H1 (cell line): ENCODE measurements around the gene GTF2IRD1. TPM values are rescaled to one million over a fixed set of nuclear protein-coding genes. Genes with fewer than 3 reads are reported as not detected.

ENCODE experiments used
- CTCF ChIA-PET: fragments of 300-600 bp; sonication (Branson Sonifier 250); formaldehyde crosslinking; loops from one replicate; lab custom pipeline; 2021; ENCODE audit not compliant: partially characterized antibody; lab: Charles Lee
- POLR2A ChIA-PET: fragments of 300-600 bp; sonication (Branson Sonifier 250); formaldehyde crosslinking; loops from one replicate; lab custom pipeline; 2021; ENCODE audit warnings: inconsistent platforms; ENCODE audit not compliant: partially characterized antibody; lab: Charles Lee
- DNase-seq, 2 experiments: peaks; one replicate each; pipeline versions ENCODE4 v3.0.0 to v3.0.0-alpha.2; 2010 to 2022; ENCODE audit warnings: low spot score in 2 of 2, low read depth in 1 of 2, mixed read lengths in 1 of 2
- FAIRE-seq: peaks from 2 replicates; lab custom pipeline; 2011; peaks lifted over from hg19 to GRCh38; lab: Jason Lieb, UNC
- H2AFZ ChIP-seq: 2 replicates; pipeline ENCODE4 v1.8.1; 2012; ENCODE audit warnings: low read length, inconsistent platforms
- H2AK5ac ChIP-seq: 2 replicates; pipeline ENCODE4 v1.6.1; 2013; ENCODE audit warnings: low read depth, low read length
- H2BK120ac ChIP-seq: replicated peaks from 2 replicates; pipeline ENCODE3; 2013; ENCODE audit warnings: low read depth, low read length, inconsistent platforms
- H2BK12ac ChIP-seq: 2 replicates; pipeline ENCODE4 v1.6.1; 2013; ENCODE audit warnings: low read depth, low read length
- H2BK15ac ChIP-seq: 2 replicates; pipeline ENCODE4 v1.6.1; 2013; ENCODE audit warnings: low read length
- H2BK20ac ChIP-seq: 2 replicates; pipeline ENCODE4 v1.6.1; 2013; ENCODE audit warnings: low read length
- H2BK5ac ChIP-seq: 2 replicates; pipeline ENCODE4 v1.6.1; 2013; ENCODE audit warnings: low read depth, low read length
- H3K14ac ChIP-seq: 2 replicates; pipeline ENCODE4 v1.6.1; 2013; ENCODE audit warnings: inconsistent platforms; ENCODE audit not compliant: insufficient read length
- H3K18ac ChIP-seq: 2 replicates; pipeline ENCODE4 v1.6.1; 2013; ENCODE audit warnings: low read length; ENCODE audit errors: extremely low read depth
- H3K23ac ChIP-seq: 2 replicates; pipeline ENCODE4 v1.6.1; 2013; ENCODE audit warnings: inconsistent platforms; ENCODE audit not compliant: insufficient read length
- H3K23me2 ChIP-seq: 2 replicates; pipeline ENCODE4 v1.6.1; 2013; ENCODE audit warnings: low read depth, low read length
- H3K27ac ChIP-seq: 2 replicates; pipeline ENCODE4 v1.6.1; 2011; ENCODE audit warnings: low read depth, low read length, inconsistent platforms
- H3K27me3 ChIP-seq, 4 experiments: replicated peaks in 1 of 4; 1 replicate in 1 of 4; 2 replicates in 3 of 4; pipeline versions ENCODE4 v1.6.1 to v1.8.1; 2011 to 2013; ENCODE audit warnings: low read length in 3 of 4, mild to moderate bottlenecking in 3 of 4, inconsistent platforms in 2 of 4, mixed read lengths in 2 of 4, moderate library complexity in 1 of 4; ENCODE audit not compliant: control insufficient read depth in 3 of 4, insufficient read depth in 3 of 4; ENCODE audit errors: extremely low read depth in 1 of 4
- H3K36me3 ChIP-seq, 4 experiments: 2 replicates each; pipeline versions ENCODE4 v1.6.1 to v1.8.1; 2011 to 2013; ENCODE audit warnings: mild to moderate bottlenecking in 4 of 4, low read length in 3 of 4, moderate library complexity in 2 of 4, control low read depth in 1 of 4, inconsistent platforms in 1 of 4; ENCODE audit not compliant: insufficient read depth in 4 of 4, control insufficient read depth in 2 of 4
- H3K4ac ChIP-seq: replicated peaks from 2 replicates; pipeline ENCODE3; 2013; ENCODE audit warnings: low read length, low read depth, mixed read lengths, inconsistent platforms; ENCODE audit not compliant: insufficient read length
- H3K4me1 ChIP-seq, 4 experiments: replicated peaks in 1 of 4; 1 replicate in 1 of 4; 2 replicates in 3 of 4; pipeline versions ENCODE4 v1.6.1 to v1.8.1; 2011 to 2013; ENCODE audit warnings: low read length in 3 of 4, inconsistent platforms in 2 of 4, mixed read lengths in 1 of 4; ENCODE audit not compliant: insufficient read depth in 4 of 4, control insufficient read depth in 3 of 4
- H3K4me2 ChIP-seq, 2 experiments: 2 replicates each; pipeline versions ENCODE4 v1.6.1 to v1.8.1; 2011 to 2013; ENCODE audit warnings: low read depth in 2 of 2, low read length in 2 of 2, control low read depth in 1 of 2, inconsistent platforms in 1 of 2, mild to moderate bottlenecking in 1 of 2; ENCODE audit not compliant: insufficient read depth in 1 of 2
- H3K4me3 ChIP-seq, 4 experiments: fragments of 200-600, 300-600 bp in 1 of 4; sonication (generic), shearing (Covaris generic), sonication (Bioruptor Twin) in 1 of 4; 2 replicates each; pipeline versions ENCODE4 v1.5.1 to v1.8.1; 2011 to 2016; ENCODE audit warnings: low read length in 4 of 4, low read depth in 3 of 4, control low read depth in 2 of 4, inconsistent platforms in 2 of 4, mild to moderate bottlenecking in 2 of 4, mixed read lengths in 1 of 4, moderate library complexity in 1 of 4; ENCODE audit not compliant: insufficient read depth in 2 of 4; ENCODE audit errors: extremely low read depth in 1 of 4
- H3K56ac ChIP-seq: replicated peaks from 2 replicates; pipeline ENCODE3; 2013; ENCODE audit warnings: low read depth, mild to moderate bottlenecking, mixed read lengths, low read length, inconsistent platforms; ENCODE audit not compliant: insufficient read length
- H3K79me1 ChIP-seq: 2 replicates; pipeline ENCODE4 v1.6.1; 2013; ENCODE audit warnings: low read depth, low read length, control low read depth
- H3K79me2 ChIP-seq, 2 experiments: 2 replicates each; pipeline versions ENCODE4 v1.6.1 to v1.8.1; 2012 to 2013; ENCODE audit warnings: low read length in 2 of 2, mild to moderate bottlenecking in 2 of 2, inconsistent platforms in 1 of 2; ENCODE audit not compliant: insufficient read depth in 2 of 2, control insufficient read depth in 1 of 2
- H3K9ac ChIP-seq, 4 experiments: replicated peaks in 1 of 4; 1 replicate in 1 of 4; 2 replicates in 3 of 4; pipeline versions ENCODE4 v1.6.1 to v1.8.1; 2011 to 2013; ENCODE audit warnings: low read depth in 3 of 4, low read length in 3 of 4, control low read depth in 2 of 4, mild to moderate bottlenecking in 2 of 4, moderate library complexity in 2 of 4, inconsistent platforms in 1 of 4; ENCODE audit errors: extremely low read depth in 1 of 4
- H3K9me3 ChIP-seq, 2 experiments: 2 replicates each; pipeline versions ENCODE4 v1.6.1 to v1.8.1; 2012 to 2013; ENCODE audit warnings: mild to moderate bottlenecking in 2 of 2, moderate library complexity in 2 of 2, control low read depth in 1 of 2, inconsistent platforms in 1 of 2, low read depth in 1 of 2, low read length in 1 of 2, mixed read lengths in 1 of 2; ENCODE audit not compliant: insufficient read depth in 2 of 2
- H4K20me1 ChIP-seq, 2 experiments: replicated peaks in 1 of 2; 2 replicates each; pipeline versions ENCODE3 to v1.8.1; 2011 to 2013; ENCODE audit warnings: inconsistent platforms in 2 of 2, low read length in 2 of 2, mild to moderate bottlenecking in 1 of 2; ENCODE audit not compliant: insufficient read depth in 2 of 2, control insufficient read depth in 1 of 2
- H4K5ac ChIP-seq: 2 replicates; pipeline ENCODE4 v1.6.1; 2013; ENCODE audit warnings: low read length, low read depth, mixed read lengths, inconsistent platforms; ENCODE audit not compliant: insufficient read length
- H4K8ac ChIP-seq: 2 replicates; pipeline ENCODE4 v1.8.0; 2013; ENCODE audit warnings: mild to moderate bottlenecking, moderate library complexity, low read length, inconsistent platforms; ENCODE audit not compliant: insufficient read depth; ENCODE audit errors: extremely low read depth
- H4K91ac ChIP-seq: replicated peaks from 2 replicates; pipeline ENCODE3; 2013; ENCODE audit warnings: low read length, mixed read lengths, inconsistent platforms; ENCODE audit not compliant: insufficient read length
- ASH2L ChIP-seq: fragments of 200-600, 300-600 bp; sonication (generic); IDR thresholded peaks from one replicate; pipeline ENCODE4 v1.7.1; 2017; ENCODE audit warnings: low read length
- CTBP2 ChIP-seq: IDR thresholded peaks from 2 replicates; pipeline ENCODE4 v1.7.0; 2011; ENCODE audit warnings: borderline replicate concordance, mild to moderate bottlenecking, moderate library complexity, mixed read lengths, low read length; ENCODE audit not compliant: insufficient read depth, insufficient read length
- CTCF ChIP-seq, 3 experiments: IDR thresholded peaks; 1 replicate in 2 of 3; 2 replicates in 1 of 3; pipeline versions ENCODE4 v1.5.1 to v1.6.1; 2011; ENCODE audit warnings: low read length in 3 of 3, mild to moderate bottlenecking in 3 of 3, inconsistent platforms in 2 of 3, low read depth in 1 of 3, moderate library complexity in 1 of 3; ENCODE audit not compliant: insufficient read depth in 1 of 3; ENCODE audit errors: control extremely low read depth in 1 of 3
- HDAC2 ChIP-seq, 2 experiments: fragments of 300-600 bp in 1 of 2; sonication (generic) in 1 of 2; IDR thresholded peaks; 2 replicates each; pipeline ENCODE4 v1.6.1; 2011 to 2012; ENCODE audit warnings: low read depth in 2 of 2, low read length in 2 of 2, mild to moderate bottlenecking in 2 of 2, moderate library complexity in 2 of 2, borderline replicate concordance in 1 of 2, inconsistent platforms in 1 of 2
- KDM5A ChIP-seq: fragments of 200-600 bp; IDR thresholded peaks from 2 replicates; pipeline ENCODE4 v1.7.1; 2012; ENCODE audit warnings: mild to moderate bottlenecking, low read length, inconsistent platforms, mixed read lengths
- NANOG ChIP-seq: IDR thresholded peaks from 2 replicates; pipeline ENCODE4 v1.6.1; 2011; ENCODE audit warnings: low read length, low read depth, mild to moderate bottlenecking, inconsistent platforms; ENCODE audit not compliant: insufficient read depth, poor library complexity, severe bottlenecking
- PHF8 ChIP-seq: fragments of 200-600 bp; sonication (generic); conservative IDR thresholded peaks from 2 replicates; pipeline ENCODE4 v1.7.1; 2012; ENCODE audit warnings: low read depth, mild to moderate bottlenecking, inconsistent platforms, low read length, moderate library complexity
- RAD21 ChIP-seq, 2 experiments: IDR thresholded peaks in 1 of 2; conservative IDR thresholded peaks in 1 of 2; 2 replicates each; pipeline ENCODE4 v1.6.1; 2011; ENCODE audit warnings: low read depth in 2 of 2, low read length in 2 of 2, improper control_type of control experiment in 1 of 2, inconsistent platforms in 1 of 2, mild to moderate bottlenecking in 1 of 2, moderate library complexity in 1 of 2
- SP4 ChIP-seq: IDR thresholded peaks from 2 replicates; pipeline ENCODE4 v1.6.1; 2012; ENCODE audit warnings: low read length, inconsistent platforms
- TAF1 ChIP-seq: IDR thresholded peaks from 2 replicates; pipeline ENCODE4 v1.6.1; 2011; ENCODE audit warnings: mild to moderate bottlenecking, low read depth, low read length
- TEAD4 ChIP-seq: IDR thresholded peaks from 2 replicates; pipeline ENCODE4 v1.6.1; 2012; ENCODE audit warnings: low read depth, low read length, inconsistent platforms, mixed read lengths
- WGBS, 2 experiments: shearing (Covaris generic) in 1 of 2; methylation state at CpG; one replicate each; pipeline versions ENCODE4 v1.1.6 to v1.1.7; 2013 to 2015; ENCODE audit warnings: low lambda C conversion rate in 2 of 2, mixed read lengths in 2 of 2, inconsistent platforms in 1 of 2, low coverage in 1 of 2, missing lambda C conversion rate in 1 of 2; ENCODE audit not compliant: insufficient replicate concordance in 2 of 2, insufficient coverage in 1 of 2, insufficient read length in 1 of 2; ENCODE audit errors: extremely low coverage in 1 of 2, missing lambda C conversion rate in 1 of 2; 5-methylcytosine and 5-hydroxymethylcytosine counted together
- polyA plus RNA-seq, 7 experiments: library from polyadenylated mRNA; depleted of rRNA in 3 of 7; stranded (reverse) in 5 of 7; unstranded in 2 of 7; fragments of >200 nt in 5 of 7; fragments of 200-250 nt in 2 of 7; gene quantifications; 1 replicate in 5 of 7; 2 replicates in 1 of 7; 4 replicates in 1 of 7; pipeline versions ENCODE4 v1.2.1 to v1.2.3, GENCODE V29; 2011 to 2013; ENCODE audit warnings: missing spikeins in 2 of 7, mixed read lengths in 2 of 7
- total RNA-seq: library from RNA; stranded (reverse); fragmentation: NEBNext Ultra II Directional; extraction: Animal tissue kit (Norgen Biotek cat#: 25700); gene quantifications from 2 replicates; pipeline ENCODE4 v1.2.1, GENCODE V29; 2021

Gene GTF2IRD1
- total and polyA plus RNA-seq, 2 of the 8 experiments (the other 6 are each of a cell fraction or from before 2014, with no cell fraction given), result 27.4 to 45.4 TPM

- ChIA-PET CTCF (interaction anchor here (1.5 to 1.7 kb wide), 2 partner anchors 181 to 193 kb away, joined by 4 read pairs; no protein-coding TSS in a partner anchor), POLR2A (interaction anchor here (0.6 kb wide), 1 partner anchor 19 kb away, joined by 4 read pairs; no protein-coding TSS in a partner anchor)
- no peak overlapping the region for H3K56ac ChIP-seq
- H3K4ac ChIP-seq, result no peak overlapping the region
- H3K23ac ChIP-seq, result no peak overlapping the region
- H3K79me2 ChIP-seq, result no peaks in the 10 kb centered on the region
- no peak overlapping the region for H3K4me3 ChIP-seq
- H4K20me1 ChIP-seq, result no peaks in the 10 kb centered on the region
- H3K36me3 ChIP-seq, result peaks cover 5 to 39% (median 16%) of the 10 kb centered on the region in 4 experiments; a peak in 7 of 8 replicates
- H3K27me3 ChIP-seq, result no peaks in the 10 kb centered on the region
- H3K14ac ChIP-seq, result no peak overlapping the region
- no peak overlapping the region for H4K8ac ChIP-seq
- H2BK12ac ChIP-seq, result no peak overlapping the region
- 93% methylated on average over 1 of the region's 1 CpG; no CpG with 5 or more reads in 1 of the 2 experiments for WGBS, 2 experiments
- no peaks in the 10 kb centered on the region for H3K23me2 ChIP-seq
- no peak overlapping the region for H2AFZ ChIP-seq
- H2BK15ac ChIP-seq, result no peak overlapping the region
- DNase-seq (no peak), FAIRE-seq (no peak)
- no peaks in the 10 kb centered on the region for H3K4me1 ChIP-seq
- H3K27ac ChIP-seq, result no peak overlapping the region
- no peak overlapping the region for H3K4me2 ChIP-seq
- no peaks in the 10 kb centered on the region for H3K9me3 ChIP-seq
- no peak overlapping the region for H4K5ac ChIP-seq
- no peak overlapping the region for H2BK120ac ChIP-seq
- no peak overlapping the region for H4K91ac ChIP-seq
- H3K79me1 ChIP-seq, result no peaks in the 10 kb centered on the region
- no peak overlapping the region for H2AK5ac ChIP-seq
- no peak overlapping the region for H3K9ac ChIP-seq
- no peak overlapping the region for H2BK20ac ChIP-seq
- TF ChIP-seq HDAC2 (IDR thresholded peaks at IDR 0.05; ENCODE audit: borderline replicate concordance in 1 of 2, low read depth in 2 of 2, low read length in 2 of 2) (no peak), CTBP2 (no peak), RAD21 (IDR thresholded peaks at IDR 0.05 in 1 of 2, conservative IDR thresholded peaks at IDR 0.05 in 1 of 2; ENCODE audit: low read depth in 2 of 2, low read length in 2 of 2) (no peak), TAF1 (no peak), ASH2L (no peak), KDM5A (no peak), NANOG (no peak), PHF8 (no peak), CTCF (IDR thresholded peaks at IDR 0.05; ENCODE audit: control extremely low read depth in 1 of 3, insufficient read depth in 1 of 3, low read depth in 1 of 3, low read length in 3 of 3) (no peak), TEAD4 (no peak), SP4 (no peak)
- TF ChIP-seq, all 59 proteins: peak for 0
- Histone ChIP-seq H2BK5ac (no peak overlapping the region), H3K18ac (no peak overlapping the region)
These were observed 144.9 kb downstream of the GTF2IRD1 start for GRCh38 chr7:74598558-74598957.
